Fibroblast of skin of right quadriceps (primary cell): Measurements from ENCODE around the gene PCDHGA6.
"Not testable (repeated sequence)": the region's sequence is repeated elsewhere in the genome, so short reads cannot be mapped to it uniquely, and the experiment has no call there.

Experiments used
- DNase-seq: peaks from one replicate; pipeline ENCODE4 v3.0.0-alpha.2; 2013

Gene PCDHGA6

DNA sequence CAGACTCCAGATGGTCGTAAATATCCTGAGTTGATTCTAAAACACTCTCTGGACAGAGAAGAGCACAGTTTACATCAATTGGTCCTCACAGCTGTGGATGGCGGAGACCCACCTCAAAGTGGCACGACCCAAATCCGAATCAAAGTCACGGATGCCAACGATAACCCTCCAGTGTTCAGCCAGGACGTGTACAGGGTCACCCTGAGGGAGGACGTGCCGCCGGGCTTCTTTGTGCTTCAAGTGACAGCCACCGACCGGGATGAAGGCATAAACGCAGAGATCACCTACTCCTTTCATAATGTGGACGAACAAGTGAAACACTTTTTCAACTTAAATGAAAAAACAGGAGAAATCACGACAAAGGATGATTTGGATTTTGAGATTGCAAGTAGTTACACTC is 13.0 kb upstream of the PCDHGA6 start:
- no peak for DNase-seq

DNA sequence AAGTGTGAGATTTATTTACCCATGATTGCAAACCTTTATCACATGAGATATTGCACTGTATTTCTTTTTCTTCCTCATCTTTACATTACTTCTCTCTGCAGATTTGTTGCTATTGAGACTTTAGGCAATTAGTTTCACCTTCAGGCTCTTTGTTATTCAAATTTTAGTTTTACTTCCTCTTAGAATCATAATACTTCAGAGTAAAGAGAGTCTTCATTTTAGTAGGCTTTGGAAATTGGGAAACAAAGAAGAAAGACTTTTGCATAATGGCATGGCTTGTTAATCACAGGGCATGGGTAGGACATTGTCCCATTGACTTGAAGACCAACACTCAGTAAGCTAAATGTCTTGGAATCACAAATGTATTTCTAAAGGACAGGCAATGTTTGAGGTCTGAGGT is 11.0 kb upstream of the PCDHGA6 start:
- DNase-seq: no peak

GRCh38 chr5:141363952-141364660 is 9.6 kb upstream of the PCDHGA6 start, which contains the start of gene PCDHGA5:
Gene PCDHGA5, plus strand, starts transcription at chr5:141364162. Its CDS starts 169 bp downstream, at chr5:141364331.
- DNase-seq: peak; percentile 24

GRCh38 chr5:141366016-141366896 is 7.4 kb upstream of the PCDHGA6 start:
- DNase-seq: no peak

DNA sequence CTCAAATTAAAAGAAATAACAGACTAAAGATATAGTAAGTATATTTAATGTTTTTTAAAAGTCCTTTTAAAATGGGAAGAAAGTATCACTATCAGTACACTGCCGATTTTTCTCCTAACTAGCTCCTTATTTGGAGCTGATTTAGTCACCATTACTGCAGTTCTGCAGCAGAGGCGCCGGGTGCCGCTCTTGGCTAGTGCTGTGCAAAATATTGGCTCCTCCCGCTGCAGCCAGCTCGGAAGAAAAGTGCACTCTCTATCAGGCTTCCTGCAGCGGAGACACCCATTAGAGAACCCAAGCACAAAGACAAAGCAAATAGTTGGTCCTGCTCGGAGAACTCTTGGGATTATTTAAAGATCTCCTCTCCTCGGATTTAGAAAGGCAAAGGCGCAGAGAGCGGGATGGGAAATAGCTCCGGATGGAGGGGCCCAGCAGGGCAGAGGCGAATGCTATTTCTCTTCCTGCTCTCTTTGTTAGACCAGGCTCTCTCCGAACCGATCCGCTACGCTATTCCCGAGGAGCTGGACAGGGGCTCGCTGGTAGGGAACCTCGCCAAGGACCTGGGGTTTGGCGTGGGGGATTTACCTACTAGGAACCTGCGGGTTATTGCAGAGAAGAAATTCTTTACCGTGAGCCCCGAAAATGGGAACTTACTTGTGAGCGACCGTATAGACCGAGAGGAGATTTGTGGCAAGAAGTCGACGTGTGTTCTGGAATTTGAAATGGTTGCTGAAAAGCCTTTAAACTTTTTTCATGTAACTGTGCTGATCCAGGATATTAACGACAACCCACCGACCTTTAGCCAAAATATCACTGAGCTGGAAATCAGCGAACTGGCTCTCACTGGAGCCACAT is 3.5 kb upstream of the PCDHGA6 start, which contains the start of gene PCDHGB3:
PCDHGB3 (plus strand) TSS at position 249 of the 855 bp plus-strand sequence; CDS start at position 402, 153 bp downstream.
- DNase-seq: peak; percentile 64

- no peak for DNase-seq
These were observed 1.9 kb upstream of the PCDHGA6 start for GRCh38 chr5:141371572-141372475.

GRCh38 chr5:141374627-141375026 is 936 bp downstream of the PCDHGA6 start:
- DNase-seq: no peak

- not testable (repeated sequence) for DNase-seq
These were observed 1.9 kb downstream of the PCDHGA6 start for GRCh38 chr5:141375444-141376155.

DNA sequence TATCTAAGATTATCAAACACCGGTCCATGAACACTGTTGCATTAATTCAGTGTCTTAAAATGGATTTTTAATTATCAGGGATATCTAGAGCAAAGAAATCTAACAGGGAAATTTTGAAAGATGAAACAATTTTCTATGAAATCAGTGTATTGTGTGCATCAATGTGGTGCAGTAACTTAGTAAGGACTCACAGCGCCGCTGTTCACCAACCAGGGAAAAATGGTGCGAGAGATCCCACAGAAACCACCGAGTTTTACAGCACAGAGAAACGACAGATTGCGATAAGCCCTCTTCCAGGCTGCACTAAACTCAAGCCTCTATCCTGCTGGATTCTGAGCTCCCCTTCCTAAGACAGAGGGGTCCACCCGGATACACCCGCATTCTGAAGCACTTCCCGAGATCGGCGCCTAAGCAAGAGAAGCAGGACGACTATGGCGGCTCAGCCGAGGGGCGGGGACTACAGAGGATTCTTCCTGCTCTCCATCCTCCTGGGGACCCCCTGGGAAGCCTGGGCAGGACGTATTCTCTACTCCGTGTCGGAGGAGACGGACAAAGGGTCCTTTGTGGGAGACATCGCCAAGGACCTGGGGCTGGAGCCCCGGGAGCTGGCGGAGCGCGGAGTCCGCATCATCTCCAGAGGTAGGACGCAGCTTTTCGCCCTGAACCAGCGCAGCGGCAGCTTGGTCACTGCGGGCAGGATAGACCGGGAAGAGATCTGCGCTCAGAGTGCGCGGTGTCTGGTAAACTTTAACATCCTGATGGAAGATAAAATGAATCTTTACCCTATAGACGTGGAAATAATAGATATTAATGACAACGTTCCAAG is 9.0 kb downstream of the PCDHGA6 start, which contains the start of gene PCDHGA7:
PCDHGA7 (plus strand) TSS at position 274 of the 826 bp plus-strand sequence; CDS start at position 432, 158 bp downstream.
- peak; percentile 49 for DNase-seq

DNA sequence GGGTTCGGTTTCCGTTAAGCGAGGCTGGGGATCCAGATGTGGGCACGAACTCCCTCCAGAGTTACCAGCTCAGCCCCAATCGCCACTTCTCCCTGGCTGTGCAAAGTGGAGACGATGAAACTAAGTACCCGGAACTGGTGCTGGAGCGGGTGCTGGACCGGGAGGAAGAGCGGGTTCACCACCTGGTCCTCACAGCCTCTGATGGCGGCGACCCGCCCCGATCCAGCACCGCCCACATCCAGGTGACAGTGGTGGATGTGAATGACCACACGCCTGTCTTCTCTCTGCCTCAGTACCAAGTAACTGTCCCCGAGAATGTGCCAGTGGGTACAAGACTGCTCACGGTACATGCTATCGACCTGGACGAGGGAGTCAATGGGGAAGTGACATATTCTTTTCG is 9.7 kb downstream of the PCDHGA6 start:
- DNase-seq: no peak

GRCh38 chr5:141384471-141385267 is 11.0 kb downstream of the PCDHGA6 start:
- DNase-seq: no peak

- peak; percentile 57 for DNase-seq
These were observed 14.0 kb downstream of the PCDHGA6 start, which contains the start of gene PCDHGB4 for GRCh38 chr5:141387557-141388311. Gene PCDHGB4, plus strand, starts transcription at chr5:141387698. Its CDS starts 187 bp downstream, at chr5:141387885.

DNA sequence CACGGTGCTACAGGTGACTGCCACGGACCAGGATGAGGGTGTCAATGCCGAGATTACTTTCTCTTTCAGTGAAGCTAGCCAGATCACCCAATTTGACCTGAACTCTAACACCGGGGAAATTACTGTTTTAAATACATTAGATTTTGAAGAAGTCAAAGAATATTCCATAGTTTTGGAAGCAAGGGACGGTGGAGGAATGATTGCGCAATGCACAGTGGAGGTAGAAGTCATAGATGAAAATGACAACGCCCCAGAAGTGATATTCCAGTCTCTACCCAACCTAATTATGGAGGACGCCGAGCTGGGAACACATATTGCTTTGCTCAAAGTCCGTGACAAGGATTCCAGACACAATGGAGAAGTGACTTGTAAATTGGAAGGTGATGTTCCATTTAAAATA is 15.0 kb downstream of the PCDHGA6 start:
- DNase-seq: no peak

GRCh38 chr5:141389153-141390042 is 15.7 kb downstream of the PCDHGA6 start:
- DNase-seq: no peak

- DNase-seq: peak; percentile 37
These were observed 18.9 kb downstream of the PCDHGA6 start, which contains the start of gene PCDHGA8 for GRCh38 chr5:141392429-141393198. Gene PCDHGA8, plus strand, starts transcription at chr5:141392633. Its CDS starts 181 bp downstream, at chr5:141392814.

DNA sequence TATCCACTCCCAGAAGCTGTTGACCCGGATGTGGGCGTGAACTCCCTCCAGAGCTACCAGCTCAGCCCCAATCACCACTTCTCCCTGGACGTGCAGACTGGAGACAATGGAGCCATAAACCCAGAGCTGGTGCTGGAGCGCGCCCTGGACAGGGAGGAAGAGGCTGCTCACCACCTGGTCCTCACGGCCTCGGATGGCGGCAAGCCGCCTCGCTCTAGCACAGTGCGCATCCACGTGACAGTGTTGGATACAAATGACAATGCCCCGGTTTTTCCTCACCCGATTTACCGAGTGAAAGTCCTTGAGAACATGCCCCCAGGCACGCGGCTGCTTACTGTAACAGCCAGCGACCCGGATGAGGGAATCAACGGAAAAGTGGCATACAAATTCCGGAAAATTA is 19.6 kb downstream of the PCDHGA6 start:
- no peak for DNase-seq
